COLO668 (cell line): ENCODE measurements around the gene NES.

Experiments used
- DNase-seq: peaks from one replicate; lab custom pipeline; 2025; ENCODE audit not compliant: unreplicated experiment; lab: John Stamatoyannopoulos, UW

NES gene

DNA sequence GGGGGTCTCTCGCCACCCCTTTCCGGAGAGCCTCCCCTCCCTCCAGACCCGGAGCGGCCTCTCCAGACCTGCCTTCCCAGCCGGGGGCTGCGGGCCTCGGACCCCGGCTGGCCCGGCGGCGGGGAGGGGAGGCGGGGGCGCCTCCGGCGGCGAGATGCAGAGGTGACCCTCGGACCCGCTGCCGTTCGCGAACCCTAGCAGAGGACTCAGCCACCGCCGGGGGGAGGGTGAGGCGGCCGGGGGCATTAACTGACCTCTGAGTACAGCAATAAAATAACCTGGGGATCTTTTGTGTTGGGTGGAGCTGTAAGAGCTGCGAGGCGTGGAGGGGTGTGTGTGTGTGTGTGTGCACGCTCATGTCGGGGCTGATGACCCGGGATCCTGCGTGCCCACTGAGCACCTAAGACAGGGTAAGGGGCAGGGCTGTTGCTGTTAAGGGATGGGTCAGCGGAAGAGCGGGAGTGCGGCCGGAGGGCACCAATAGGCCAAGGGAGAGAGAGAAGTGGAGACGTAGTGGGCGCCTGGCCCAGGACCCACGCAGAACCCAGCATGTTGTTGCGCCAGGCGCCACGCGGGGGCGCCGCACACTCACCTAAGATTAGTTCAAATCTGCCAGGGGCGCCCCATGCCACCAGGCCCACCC is 51.6 kb downstream of the NES start:
- peak; percentile 61 for DNase-seq

DNA sequence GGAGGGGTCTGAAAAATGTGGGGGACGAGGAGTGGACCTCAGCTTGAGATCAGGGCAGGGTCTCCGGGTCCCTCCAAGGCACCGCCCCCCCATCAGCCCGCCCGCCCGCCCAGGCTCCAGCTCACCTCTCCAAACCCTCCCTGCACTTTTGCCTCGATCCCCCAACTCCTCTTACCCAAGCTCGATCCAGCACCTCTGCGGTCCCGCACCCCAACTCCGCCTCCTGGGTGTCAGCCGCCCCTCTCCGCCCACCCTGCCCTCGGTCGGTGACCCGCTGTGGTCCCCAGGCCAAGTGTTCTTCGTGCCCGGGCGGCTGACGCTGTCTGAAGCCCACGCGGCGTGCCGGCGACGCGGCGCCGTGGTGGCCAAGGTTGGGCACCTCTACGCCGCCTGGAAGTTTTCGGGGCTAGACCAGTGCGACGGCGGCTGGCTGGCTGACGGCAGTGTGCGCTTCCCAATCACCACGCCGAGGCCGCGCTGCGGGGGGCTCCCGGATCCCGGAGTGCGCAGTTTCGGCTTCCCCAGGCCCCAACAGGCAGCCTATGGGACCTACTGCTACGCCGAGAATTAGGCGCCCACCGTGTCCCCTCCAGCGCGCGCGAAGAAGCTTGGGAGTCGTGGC is 52.3 kb downstream of the NES start:
- DNase-seq: no peak

DNA sequence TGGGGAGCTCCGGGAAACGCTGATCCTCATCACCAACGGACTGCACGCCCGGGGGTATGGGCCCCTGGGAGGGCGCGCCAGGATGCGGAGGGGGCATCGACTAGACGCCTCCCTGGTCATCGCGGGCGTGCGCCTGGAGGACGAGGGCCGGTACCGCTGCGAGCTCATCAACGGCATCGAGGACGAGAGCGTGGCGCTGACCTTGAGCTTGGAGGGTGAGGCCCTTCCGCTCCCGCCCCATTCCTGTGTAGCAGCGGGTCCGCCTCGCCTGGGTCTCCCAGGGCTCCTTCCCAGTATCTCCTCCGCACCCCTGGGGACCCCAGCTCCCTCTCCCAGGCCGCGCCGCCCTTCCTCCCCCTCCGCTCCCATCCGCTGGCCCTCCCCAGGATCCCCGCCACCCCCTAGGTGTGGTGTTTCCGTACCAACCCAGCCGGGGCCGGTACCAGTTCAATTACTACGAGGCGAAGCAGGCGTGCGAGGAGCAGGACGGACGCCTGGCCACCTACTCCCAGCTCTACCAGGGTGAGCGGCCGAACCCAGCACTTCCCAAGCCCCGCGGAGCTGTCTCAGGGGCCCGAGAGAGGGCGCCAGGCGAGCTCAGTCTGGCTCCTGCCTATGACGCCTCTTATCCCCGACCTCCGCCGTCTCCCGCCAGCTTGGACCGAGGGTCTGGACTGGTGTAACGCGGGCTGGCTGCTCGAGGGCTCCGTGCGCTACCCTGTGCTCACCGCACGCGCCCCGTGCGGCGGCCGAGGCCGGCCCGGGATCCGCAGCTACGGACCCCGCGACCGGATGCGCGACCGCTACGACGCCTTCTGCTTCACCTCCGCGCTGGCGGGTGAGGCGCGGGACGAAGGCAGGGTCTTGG is 53.0 kb downstream of the NES start:
- DNase-seq: peak; percentile 58

- no peak for DNase-seq
Measured at GRCh38 chr1:156622581-156623297, 54.5 kb downstream of the NES start.

DNA sequence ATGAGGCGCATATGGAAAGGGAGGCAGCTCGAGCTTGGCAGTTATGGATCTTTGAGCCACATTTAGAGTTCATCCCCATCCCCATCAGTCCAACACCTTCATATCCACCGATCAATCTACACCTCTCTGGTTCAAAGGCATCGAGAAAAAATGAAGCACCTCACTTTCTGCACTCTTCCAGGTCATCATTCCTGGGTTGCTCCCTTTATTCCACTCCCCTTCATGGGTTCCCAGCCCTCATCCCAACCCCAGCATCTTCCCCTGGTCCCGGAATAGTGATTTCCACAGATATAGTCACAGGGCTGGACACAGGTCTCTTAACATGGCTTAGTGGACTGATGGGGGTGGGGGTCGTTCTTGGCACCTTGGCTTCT is 57.6 kb downstream of the NES start:
- DNase-seq: no peak

DNA sequence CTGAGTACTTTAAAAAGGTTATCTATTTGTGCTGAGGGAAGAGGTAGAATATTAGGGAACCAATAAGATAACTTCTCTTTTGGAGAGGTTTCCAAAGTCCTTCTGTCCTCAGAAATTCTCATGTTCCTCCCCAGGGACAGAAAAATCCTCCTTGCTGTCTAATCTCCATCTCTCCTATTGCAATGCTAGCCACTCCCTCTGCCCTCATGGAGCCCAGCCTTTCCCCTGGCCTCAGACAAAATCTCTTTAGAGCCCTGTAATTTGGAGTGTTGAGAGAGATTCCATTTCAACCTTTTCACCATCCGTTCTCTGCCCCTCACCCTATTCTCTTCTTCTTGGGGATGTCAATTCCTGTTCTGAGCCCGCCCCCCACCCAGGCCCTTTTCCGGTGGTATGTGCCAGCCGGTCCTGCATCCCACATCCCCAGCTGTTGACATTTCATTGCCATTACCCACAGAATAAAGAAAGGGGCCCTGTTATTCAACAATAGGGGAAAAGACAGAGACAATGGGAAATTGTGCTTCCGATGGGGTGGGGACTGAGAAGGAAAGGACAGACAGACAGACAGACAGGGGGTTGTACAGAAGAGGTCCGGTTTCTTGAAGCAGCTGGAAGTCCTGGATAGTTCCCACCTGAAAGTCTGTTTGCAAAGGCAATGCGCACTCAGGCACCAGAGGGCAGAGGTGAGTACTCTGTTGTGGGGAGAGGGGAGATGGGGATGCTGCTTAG is 58.2 kb downstream of the NES start, which contains the start of gene HAPLN2:
Gene HAPLN2, plus strand, starts transcription at position 563 of the 729 bp plus-strand sequence. CDS start 4,076 bp downstream, outside the sequence.
- peak; percentile 54 for DNase-seq
